Sigmoid colon (tissue), 4 donors: ENCODE data around the gene PERM1.

Experiments used
- EP300 ChIP-seq, 4 donors: sonication (generic); formaldehyde crosslinking; IDR thresholded peaks; one replicate each; pipeline ENCODE4 v1.6.1; 2017; ENCODE audit warnings: antibody characterized with exemption in 4 of 4
- POLR2AphosphoS5 ChIP-seq, 4 donors: sonication (generic); formaldehyde crosslinking; IDR thresholded peaks; one replicate each; pipeline ENCODE4 v1.6.1; 2017; ENCODE audit warnings: antibody characterized with exemption in 4 of 4
- TF ChIP-seq, protein P1 (sequence below), 4 experiments: fragments of 450-650 bp in 3 of 4; fragments of 200-600 bp in 1 of 4; IDR thresholded peaks; one replicate each; pipeline ENCODE4 v1.5.1; 2016 to 2019; ENCODE audit warnings: antibody characterized with exemption in 4 of 4, mild to moderate bottlenecking in 3 of 4, moderate library complexity in 2 of 4

DNA sequence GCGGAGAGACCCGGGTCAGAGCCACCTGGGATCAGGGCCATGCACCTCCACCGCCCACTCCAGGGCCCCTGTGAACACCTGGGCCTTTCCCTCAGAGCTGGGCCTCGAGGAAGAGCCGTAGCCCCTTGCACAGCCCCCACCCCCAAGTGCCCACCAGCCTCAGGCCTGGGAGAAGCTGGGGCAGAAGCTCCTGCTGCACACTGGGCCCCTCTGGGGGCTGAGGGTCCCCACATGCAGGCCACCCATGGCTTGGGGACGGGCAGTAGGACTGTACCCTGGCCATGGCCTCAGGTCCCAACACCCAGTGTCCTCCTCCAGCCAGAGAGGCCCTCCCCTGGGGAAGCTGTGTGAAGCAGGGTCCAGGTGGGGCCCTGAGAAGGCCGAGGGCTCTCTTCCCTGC is 29.3 kb downstream of the PERM1 start:
- TF ChIP-seq POLR2AphosphoS5 (IDR thresholded peaks at IDR 0.05) (no peak), EP300 (IDR thresholded peaks at IDR 0.05) (no peak)
- TF ChIP-seq, protein P1, sequence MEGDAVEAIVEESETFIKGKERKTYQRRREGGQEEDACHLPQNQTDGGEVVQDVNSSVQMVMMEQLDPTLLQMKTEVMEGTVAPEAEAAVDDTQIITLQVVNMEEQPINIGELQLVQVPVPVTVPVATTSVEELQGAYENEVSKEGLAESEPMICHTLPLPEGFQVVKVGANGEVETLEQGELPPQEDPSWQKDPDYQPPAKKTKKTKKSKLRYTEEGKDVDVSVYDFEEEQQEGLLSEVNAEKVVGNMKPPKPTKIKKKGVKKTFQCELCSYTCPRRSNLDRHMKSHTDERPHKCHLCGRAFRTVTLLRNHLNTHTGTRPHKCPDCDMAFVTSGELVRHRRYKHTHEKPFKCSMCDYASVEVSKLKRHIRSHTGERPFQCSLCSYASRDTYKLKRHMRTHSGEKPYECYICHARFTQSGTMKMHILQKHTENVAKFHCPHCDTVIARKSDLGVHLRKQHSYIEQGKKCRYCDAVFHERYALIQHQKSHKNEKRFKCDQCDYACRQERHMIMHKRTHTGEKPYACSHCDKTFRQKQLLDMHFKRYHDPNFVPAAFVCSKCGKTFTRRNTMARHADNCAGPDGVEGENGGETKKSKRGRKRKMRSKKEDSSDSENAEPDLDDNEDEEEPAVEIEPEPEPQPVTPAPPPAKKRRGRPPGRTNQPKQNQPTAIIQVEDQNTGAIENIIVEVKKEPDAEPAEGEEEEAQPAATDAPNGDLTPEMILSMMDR (IDR thresholded peaks at IDR 0.05), result no peak
